Lower lobe of right lung (tissue), 2 donors: ENCODE data around the gene DRGX. TPM values are rescaled to one million over a fixed set of nuclear protein-coding genes. Genes with fewer than 3 reads are reported as not detected.

Experiments used
- ATAC-seq, 2 donors: fragments of 200-7000 bp; cut with Tn5 transposase; one replicate each; pipeline ENCODE4 v1.9.1; 2020 to 2022; ENCODE audit warnings: mild to moderate bottlenecking in 2 of 2, moderate library complexity in 2 of 2
- DNase-seq: peaks from one replicate; pipeline ENCODE4 v3.0.0-alpha.2; 2020
- H3K27ac ChIP-seq: fragments of 200-600 bp; one replicate; pipeline ENCODE4 v1.8.0; 2022
- H3K27me3 ChIP-seq: fragments of 200-600 bp; one replicate; pipeline ENCODE4 v1.8.0; 2022; ENCODE audit warnings: low read depth
- H3K36me3 ChIP-seq: fragments of 200-600 bp; one replicate; pipeline ENCODE4 v1.8.0; 2022; ENCODE audit warnings: mild to moderate bottlenecking
- H3K4me1 ChIP-seq: fragments of 200-600 bp; one replicate; pipeline ENCODE4 v1.8.0; 2022
- H3K4me3 ChIP-seq: fragments of 200-600 bp; one replicate; pipeline ENCODE4 v1.8.0; 2022; ENCODE audit warnings: mild to moderate bottlenecking
- H3K9me3 ChIP-seq: fragments of 200-600 bp; one replicate; pipeline ENCODE4 v1.8.0; 2022
- CTCF ChIP-seq: fragments of 200-600 bp; IDR thresholded peaks from one replicate; pipeline ENCODE4 v1.8.0; 2022; ENCODE audit warnings: antibody characterized with exemption, mild to moderate bottlenecking
- intact Hi-C: fragments of 100-400 bp; cut with DNase I; formaldehyde crosslinking; loops from one replicate; pipeline ENCODE4 v1.11.0; 2022
- total RNA-seq: library from RNA; stranded (reverse); fragmentation: NEBNext Ultra II Directional; extraction: Animal tissue kit (Norgen Biotek cat#: 25700); gene quantifications from one replicate; pipeline ENCODE4 v1.2.1, GENCODE V29; 2021
- donor health status: DM: no; HTN: yes; CAD: no; lungs with severe emphysema.

The DRGX gene
- total RNA-seq, 1 donor from 2014 or later = not detected

GRCh38 chr10:49359349-49360270 is 36.3 kb downstream of the DRGX start:
- no peak overlapping the region for H3K27ac ChIP-seq
- DNase-seq = no peak
- H3K4me1 ChIP-seq = peaks cover 16% of the 10 kb centered on the region
- TF ChIP-seq CTCF = no peak
- intact Hi-C loops = no loop called here
- H3K27me3 ChIP-seq = no peaks in the 10 kb centered on the region
- H3K36me3 ChIP-seq = no peaks in the 10 kb centered on the region
- peak in 1 of 2 donors; percentile 14 for ATAC-seq
- no peaks in the 10 kb centered on the region for H3K9me3 ChIP-seq
- no peak overlapping the region for H3K4me3 ChIP-seq

GRCh38 chr10:49357910-49358309 is 38.0 kb downstream of the DRGX start:
- H3K9me3 ChIP-seq = no peaks in the 10 kb centered on the region
- H3K4me1 ChIP-seq = peaks cover 16% of the 10 kb centered on the region
- DNase-seq (no peak), ATAC-seq (no peak)
- no peaks in the 10 kb centered on the region for H3K27me3 ChIP-seq
- H3K36me3 ChIP-seq = no peaks in the 10 kb centered on the region
- no peak overlapping the region for H3K4me3 ChIP-seq
- H3K27ac ChIP-seq = no peak overlapping the region
- no peak for TF ChIP-seq CTCF
- intact Hi-C loops = no loop called here

- H3K27ac ChIP-seq = no peak overlapping the region
- DNase-seq = no peak
- no peak overlapping the region for H3K4me3 ChIP-seq
- H3K36me3 ChIP-seq = no peaks in the 10 kb centered on the region
- peaks cover 13% of the 10 kb centered on the region for H3K4me1 ChIP-seq
- H3K9me3 ChIP-seq = no peaks in the 10 kb centered on the region
- no peak for ATAC-seq
- intact Hi-C loops = no loop called here
- no peaks in the 10 kb centered on the region for H3K27me3 ChIP-seq
- no peak for TF ChIP-seq CTCF
These were observed 38.9 kb downstream of the DRGX start for GRCh38 chr10:49356944-49357343.

GRCh38 chr10:49356181-49356580 is 39.7 kb downstream of the DRGX start:
- Histone ChIP-seq H3K9me3 (no peaks in the 10 kb centered on the region), H3K4me1 (peaks cover 13% of the 10 kb centered on the region), H3K27ac (no peak overlapping the region), H3K36me3 (no peaks in the 10 kb centered on the region), H3K27me3 (no peaks in the 10 kb centered on the region), H3K4me3 (no peak overlapping the region)
- intact Hi-C loops = no loop called here
- DNase-seq (no peak), ATAC-seq (no peak)
- no peak for TF ChIP-seq CTCF

GRCh38 chr10:49355221-49355620 is 40.7 kb downstream of the DRGX start:
- no peaks in the 10 kb centered on the region for H3K27me3 ChIP-seq
- no peak overlapping the region for H3K27ac ChIP-seq
- H3K4me3 ChIP-seq = no peak overlapping the region
- H3K36me3 ChIP-seq = no peaks in the 10 kb centered on the region
- ATAC-seq = no peak
- no peaks in the 10 kb centered on the region for H3K9me3 ChIP-seq
- DNase-seq = no peak
- intact Hi-C loops = no loop called here
- H3K4me1 ChIP-seq = peaks cover 7% of the 10 kb centered on the region
- TF ChIP-seq CTCF = no peak
